NCI-H2196 treated with DMSO at 0.1 percent for 48 hours (cell line): ENCODE measurements around the gene MTMR3.
"Not testable (repeated sequence)": the region's sequence is repeated elsewhere in the genome, so short reads cannot be mapped to it uniquely, and the experiment has no call there.

Experiments used
- DNase-seq: peaks from one replicate; lab custom pipeline; 2025; ENCODE audit not compliant: unreplicated experiment; lab: John Stamatoyannopoulos, UW

Gene MTMR3

DNA sequence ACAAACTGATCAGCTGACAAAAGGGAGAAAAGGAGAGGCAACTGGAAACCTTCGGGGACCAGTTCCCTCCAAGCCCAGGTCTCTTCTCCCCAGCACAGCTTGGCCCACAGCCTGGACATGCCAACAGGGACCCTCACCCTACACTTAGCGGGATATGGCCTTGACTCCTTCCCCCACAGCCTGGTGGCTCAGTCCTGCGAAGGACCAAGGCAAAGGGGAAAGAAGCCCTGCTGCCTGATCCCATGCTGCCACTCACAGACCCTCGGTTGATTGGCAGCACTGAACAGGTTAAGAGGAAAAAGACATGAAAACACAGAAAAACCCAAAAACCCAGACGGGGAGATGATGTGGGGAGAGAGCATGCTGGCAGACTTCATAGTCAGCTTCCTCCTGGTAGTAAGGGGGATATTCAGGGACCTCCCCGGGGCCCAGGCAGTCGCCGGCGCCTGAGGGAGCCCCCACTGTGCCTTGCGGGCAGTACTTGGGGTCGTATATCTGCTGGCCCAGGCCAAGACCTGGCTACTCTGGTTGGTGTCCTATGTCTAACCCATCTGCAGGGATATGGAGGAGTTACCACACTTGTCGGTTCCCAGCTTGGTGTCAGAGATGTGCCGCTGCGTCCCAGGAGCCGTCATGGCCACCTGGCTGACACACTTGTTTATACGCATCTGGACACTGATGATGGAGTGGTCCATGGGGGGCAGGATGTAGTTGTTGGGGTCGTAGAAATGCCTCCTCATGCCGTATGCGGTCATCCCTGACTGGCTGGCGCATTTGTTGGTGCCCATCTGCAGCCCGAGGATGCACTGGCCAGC, 163.1 kb downstream of the MTMR3 start:
- DNase-seq, result no peak

- no peak for DNase-seq
These were observed 163.9 kb downstream of the MTMR3 start for GRCh38 chr22:30046716-30047363.

GRCh38 chr22:30047364-30047738, 164.4 kb downstream of the MTMR3 start:
- DNase-seq, result no peak

GRCh38 chr22:30048681-30049080, 165.7 kb downstream of the MTMR3 start:
- DNase-seq, result no peak

GRCh38 chr22:30054067-30054763, 171.2 kb downstream of the MTMR3 start:
- DNase-seq, result no peak

DNA sequence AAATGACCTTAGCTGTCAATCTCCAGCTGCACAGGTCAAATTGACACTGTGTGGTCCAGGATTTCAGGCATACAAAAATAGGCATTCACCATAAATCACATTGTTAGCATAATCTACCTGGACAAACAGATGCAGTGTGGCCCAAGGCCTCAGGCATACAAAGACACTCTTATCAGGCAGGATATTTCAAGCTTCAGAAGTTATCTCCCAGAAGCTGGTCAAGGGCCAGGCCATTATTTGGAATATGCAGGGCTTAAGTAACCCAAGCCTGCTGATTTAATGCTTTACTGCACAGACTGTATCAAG, 171.7 kb downstream of the MTMR3 start:
- DNase-seq, result no peak

GRCh38 chr22:30056015-30056414, 173.0 kb downstream of the MTMR3 start:
- no peak for DNase-seq

GRCh38 chr22:30057375-30057774, 174.4 kb downstream of the MTMR3 start:
- DNase-seq, result no peak

- DNase-seq, result not testable (repeated sequence)
These were observed 176.5 kb downstream of the MTMR3 start for GRCh38 chr22:30059346-30060020.

GRCh38 chr22:30061094-30061493, 178.1 kb downstream of the MTMR3 start:
- DNase-seq, result not testable (repeated sequence)

GRCh38 chr22:30062259-30062658, 179.3 kb downstream of the MTMR3 start:
- DNase-seq, result no peak

- DNase-seq, result no peak
These were observed 180.0 kb downstream of the MTMR3 start for GRCh38 chr22:30062950-30063349.

DNA sequence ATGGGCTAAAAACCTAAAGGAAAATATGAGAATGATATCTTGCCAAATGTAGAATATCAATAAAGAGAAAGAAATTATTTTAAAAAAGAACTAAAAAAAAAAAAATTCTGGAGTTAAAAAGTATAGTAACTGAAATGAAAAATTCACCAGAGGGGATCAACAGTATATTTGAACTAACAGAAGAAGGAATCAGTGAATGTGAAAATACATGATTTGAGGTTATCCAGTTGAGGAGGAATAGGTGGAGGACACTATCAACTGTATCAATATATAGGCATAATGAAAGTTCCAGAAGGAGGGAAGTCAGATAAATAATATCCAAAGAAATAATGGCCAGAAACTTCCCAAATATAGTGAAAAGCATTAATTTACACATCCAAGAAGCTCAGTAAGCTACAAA, 181.2 kb downstream of the MTMR3 start:
- DNase-seq, result no peak

- no peak for DNase-seq
These were observed 190.8 kb downstream of the MTMR3 start for GRCh38 chr22:30073743-30074142.

- no peak for DNase-seq
These were observed 191.2 kb downstream of the MTMR3 start for GRCh38 chr22:30074147-30074546.

- no peak for DNase-seq
These were observed 192.0 kb downstream of the MTMR3 start for GRCh38 chr22:30074994-30075393.

- no peak for DNase-seq
These were observed 194.4 kb downstream of the MTMR3 start for GRCh38 chr22:30077279-30077880.

GRCh38 chr22:30078320-30079311, 195.6 kb downstream of the MTMR3 start:
- DNase-seq, result no peak

GRCh38 chr22:30079952-30080533, 197.1 kb downstream of the MTMR3 start, which contains the start of gene HORMAD2:
TSS of gene HORMAD2 (plus strand) at chr22:30080464. CDS start at chr22:30093953, 13,489 bp downstream.
- no peak for DNase-seq
